Measurements from ENCODE around the gene GRP. TPM values are rescaled to one million over a fixed set of nuclear protein-coding genes. Genes with fewer than 3 reads are reported as not detected.

GRP gene
- total RNA-seq, 1 donor from 2014 or later = not detected

DNA sequence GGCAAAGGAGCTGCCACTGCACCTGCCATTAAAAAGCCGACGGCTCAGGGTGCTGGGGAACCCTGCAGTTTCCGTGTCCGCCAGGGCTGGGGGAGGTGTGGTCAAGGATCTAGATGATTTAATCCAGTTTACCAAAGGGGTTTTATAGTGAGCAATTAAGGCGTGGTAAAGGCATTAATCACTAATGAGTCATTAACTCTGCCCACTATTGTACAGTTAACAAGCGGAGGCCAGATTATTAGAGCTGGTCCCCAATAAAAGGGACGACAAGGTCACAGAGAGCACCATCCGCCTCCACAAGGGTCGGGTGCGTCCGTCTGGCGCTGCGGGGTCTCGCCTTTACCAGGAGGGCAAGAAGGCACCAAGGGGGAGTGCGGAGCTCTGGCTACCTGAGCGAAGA, 43.7 kb downstream of the GRP start:
- DNase-seq (ENCODE audit: low read depth) = peak; percentile 84
- Histone ChIP-seq H3K4me3 (ENCODE audit: low read depth, low read length) (no peak overlapping the region), H3K36me3 (ENCODE audit: control insufficient read depth, insufficient read depth, low read length) (no peaks in the 10 kb centered on the region), H3K27me3 (ENCODE audit: control insufficient read depth, insufficient read depth, low read length) (peaks cover 43% of the 10 kb centered on the region)
- FAIRE-seq = no peak
- TF ChIP-seq, protein P1, sequence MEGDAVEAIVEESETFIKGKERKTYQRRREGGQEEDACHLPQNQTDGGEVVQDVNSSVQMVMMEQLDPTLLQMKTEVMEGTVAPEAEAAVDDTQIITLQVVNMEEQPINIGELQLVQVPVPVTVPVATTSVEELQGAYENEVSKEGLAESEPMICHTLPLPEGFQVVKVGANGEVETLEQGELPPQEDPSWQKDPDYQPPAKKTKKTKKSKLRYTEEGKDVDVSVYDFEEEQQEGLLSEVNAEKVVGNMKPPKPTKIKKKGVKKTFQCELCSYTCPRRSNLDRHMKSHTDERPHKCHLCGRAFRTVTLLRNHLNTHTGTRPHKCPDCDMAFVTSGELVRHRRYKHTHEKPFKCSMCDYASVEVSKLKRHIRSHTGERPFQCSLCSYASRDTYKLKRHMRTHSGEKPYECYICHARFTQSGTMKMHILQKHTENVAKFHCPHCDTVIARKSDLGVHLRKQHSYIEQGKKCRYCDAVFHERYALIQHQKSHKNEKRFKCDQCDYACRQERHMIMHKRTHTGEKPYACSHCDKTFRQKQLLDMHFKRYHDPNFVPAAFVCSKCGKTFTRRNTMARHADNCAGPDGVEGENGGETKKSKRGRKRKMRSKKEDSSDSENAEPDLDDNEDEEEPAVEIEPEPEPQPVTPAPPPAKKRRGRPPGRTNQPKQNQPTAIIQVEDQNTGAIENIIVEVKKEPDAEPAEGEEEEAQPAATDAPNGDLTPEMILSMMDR (IDR thresholded peaks at IDR 0.05; ENCODE audit: insufficient read depth, low read length, severe bottlenecking) = no peak

DNA sequence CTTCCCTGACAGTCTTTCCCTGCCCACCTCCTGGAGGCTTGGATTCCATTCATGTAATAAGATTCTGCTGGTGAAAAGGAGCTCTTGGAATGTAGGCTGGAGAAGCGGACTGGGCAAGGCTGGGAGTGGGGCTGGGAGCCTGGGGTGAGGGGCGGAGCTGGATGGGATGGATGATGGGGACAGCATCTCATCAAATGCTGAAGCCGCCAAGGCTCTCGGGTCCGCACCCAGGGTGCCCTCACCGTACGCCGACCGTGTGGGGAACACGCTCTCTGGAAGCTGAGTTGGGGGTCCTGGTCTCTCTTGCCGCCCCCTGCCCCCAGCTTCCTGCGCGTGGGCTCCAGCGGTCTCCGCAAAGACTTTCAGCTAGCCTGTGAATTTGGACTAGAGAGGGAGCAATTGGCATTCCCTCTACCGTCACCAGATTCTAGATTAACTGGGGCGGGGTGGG, 44.2 kb downstream of the GRP start:
- H3K27me3 ChIP-seq (ENCODE audit: control insufficient read depth, insufficient read depth, low read length) = peaks cover 45% of the 10 kb centered on the region
- no peak overlapping the region for H3K4me3 ChIP-seq (ENCODE audit: low read depth, low read length)
- TF ChIP-seq, protein P1 (IDR thresholded peaks at IDR 0.05; ENCODE audit: insufficient read depth, low read length, severe bottlenecking) = no peak
- DNase-seq (ENCODE audit: low read depth) (no peak), FAIRE-seq (no peak)
- H3K36me3 ChIP-seq (ENCODE audit: control insufficient read depth, insufficient read depth, low read length) = no peaks in the 10 kb centered on the region

DNA sequence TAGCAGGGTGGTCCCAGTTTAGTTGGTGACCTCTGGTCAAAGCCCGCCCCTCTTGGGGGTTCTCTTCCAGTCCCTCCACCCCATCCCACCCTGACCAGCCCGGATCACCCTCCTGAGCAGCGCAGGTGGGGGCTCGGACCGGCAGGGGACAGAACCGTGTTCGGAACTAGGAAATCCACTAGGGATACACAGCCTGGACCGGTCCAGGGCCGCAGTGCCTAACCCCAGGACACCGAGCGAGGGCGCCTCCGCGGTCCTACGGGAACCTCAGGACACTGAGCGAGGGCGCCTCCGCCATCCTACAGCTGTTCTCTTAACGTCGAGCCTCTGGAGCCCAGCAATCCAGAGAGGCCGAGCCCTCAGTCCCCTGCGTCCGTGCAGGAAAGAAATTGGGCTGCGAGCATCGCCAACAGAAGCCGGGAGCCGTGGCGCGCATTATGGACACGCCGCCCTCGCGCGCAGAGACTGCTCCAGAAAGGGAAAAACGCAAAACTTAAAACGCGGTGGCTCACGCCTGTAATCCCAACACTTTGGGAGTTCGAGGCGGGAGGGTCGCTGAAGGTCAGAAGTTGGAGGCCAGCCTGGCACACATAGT, 44.8 kb downstream of the GRP start:
- Histone ChIP-seq H3K27me3 (ENCODE audit: control insufficient read depth, insufficient read depth, low read length) (peaks cover 51% of the 10 kb centered on the region), H3K4me3 (ENCODE audit: low read depth, low read length) (no peak overlapping the region), H3K36me3 (ENCODE audit: control insufficient read depth, insufficient read depth, low read length) (no peaks in the 10 kb centered on the region)
- FAIRE-seq = no peak
- TF ChIP-seq, protein P1 (IDR thresholded peaks at IDR 0.05; ENCODE audit: insufficient read depth, low read length, severe bottlenecking) = no peak
- no peak for DNase-seq (ENCODE audit: low read depth)

DNA sequence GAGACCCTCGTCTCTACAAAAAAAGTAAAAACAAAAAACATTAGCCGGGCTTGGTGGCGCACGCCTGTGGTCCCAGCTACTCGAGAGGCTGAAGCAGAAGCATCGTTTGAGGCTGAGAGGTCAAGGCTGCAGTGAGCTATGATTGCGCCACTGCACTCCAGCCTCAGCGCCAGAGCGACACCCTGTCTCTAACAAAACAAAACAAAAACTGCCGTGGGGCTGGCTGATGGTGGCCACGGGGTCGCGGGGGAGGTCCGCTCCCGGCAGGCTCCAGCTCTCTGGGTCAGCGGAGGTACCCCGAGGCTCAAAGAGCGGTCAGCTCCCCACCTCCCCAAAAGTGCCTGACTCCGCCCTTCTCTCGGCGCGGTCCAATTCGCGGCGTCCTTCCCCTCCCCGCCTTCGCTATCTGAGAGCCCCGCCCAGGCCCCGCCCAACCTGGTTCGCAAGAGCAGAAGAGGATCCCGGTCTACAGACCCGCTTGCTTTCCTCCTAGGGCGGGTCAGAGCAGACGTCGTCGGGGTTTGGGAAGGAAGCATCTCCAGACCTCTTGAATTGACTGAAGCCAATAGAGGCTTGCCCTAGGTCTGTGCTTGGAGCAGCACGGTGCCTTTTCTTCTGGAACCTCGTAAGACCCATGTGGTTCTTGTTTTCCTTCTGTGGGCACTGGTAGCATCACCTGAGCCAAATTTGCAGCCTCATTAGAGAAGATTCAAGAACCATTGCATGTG, 45.5 kb downstream of the GRP start:
- no peak for DNase-seq (ENCODE audit: low read depth)
- Histone ChIP-seq H3K36me3 (ENCODE audit: control insufficient read depth, insufficient read depth, low read length) (no peaks in the 10 kb centered on the region), H3K4me3 (ENCODE audit: low read depth, low read length) (no peak overlapping the region), H3K27me3 (ENCODE audit: control insufficient read depth, insufficient read depth, low read length) (peaks cover 55% of the 10 kb centered on the region)
- FAIRE-seq = no peak
- TF ChIP-seq, protein P1 (IDR thresholded peaks at IDR 0.05; ENCODE audit: insufficient read depth, low read length, severe bottlenecking) = no peak

DNA sequence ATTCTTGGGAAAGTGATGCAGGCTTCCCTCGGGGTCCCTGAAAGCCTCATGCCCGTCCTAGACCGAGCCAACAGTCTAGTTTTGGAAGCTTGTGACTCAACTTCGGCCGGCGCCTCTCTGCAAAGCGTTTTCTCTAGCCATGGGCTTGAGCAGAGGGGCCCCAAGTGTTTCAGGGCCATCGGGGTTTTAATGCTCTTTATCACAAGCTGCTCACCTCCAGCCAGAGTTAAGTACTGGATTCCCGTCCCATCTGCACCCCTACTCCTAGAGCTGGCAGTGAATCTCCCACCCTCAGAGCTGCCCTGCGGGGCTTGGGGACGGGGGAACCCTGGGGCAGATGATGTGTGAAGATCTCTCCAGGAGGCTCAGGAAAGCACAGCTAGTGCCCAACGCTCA, 46.0 kb downstream of the GRP start:
- H3K4me3 ChIP-seq (ENCODE audit: low read depth, low read length) = no peak overlapping the region
- TF ChIP-seq, protein P1 (IDR thresholded peaks at IDR 0.05; ENCODE audit: insufficient read depth, low read length, severe bottlenecking) = no peak
- no peaks in the 10 kb centered on the region for H3K36me3 ChIP-seq (ENCODE audit: control insufficient read depth, insufficient read depth, low read length)
- FAIRE-seq (no peak), DNase-seq (ENCODE audit: low read depth) (no peak)
- H3K27me3 ChIP-seq (ENCODE audit: control insufficient read depth, insufficient read depth, low read length) = peaks cover 60% of the 10 kb centered on the region
